ENCODE measurements around the gene DEGS2. TPM values are rescaled to one million over a fixed set of nuclear protein-coding genes. Genes with fewer than 3 reads are reported as not detected.

The DEGS2 gene
- under 1 TPM; 0.29 to 0.58 TPM for total RNA-seq

GRCh38 chr14:100159094-100159864 is at the start of gene DEGS2:
DEGS2 (minus strand) TSS chr14:100159645; CDS start chr14:100159587, 58 bp downstream.

Small RNAs within 50 kb of the gene (microRNA-seq; reads per million reads assigned to microRNA genes)
- gene MIR151B (ENCODE audit: borderline microRNAs expressed, borderline replicate concordance): 3.1 reads per million, percentile 17 among the genes with 10 or more reads in this experiment
- gene MIR342 (ENCODE audit: borderline microRNAs expressed, borderline replicate concordance): 21,507 reads per million, percentile 99 among the genes with 10 or more reads in this experiment

Other genes starting within 250 kb of the DEGS2 start
- 1,000 to 10,000 TPM in 1 of 2 experiments, 100 to 1,000 TPM in 1; 940 to 1,018 TPM for gene EVL, start 94.2 kb downstream of the DEGS2 start, total RNA-seq
- gene YY1, start 79.5 kb upstream of the DEGS2 start, total RNA-seq: 100 to 1,000 TPM in 1 of 2 experiments, 10 to 100 TPM in 1; 94.2 to 102 TPM
- 1 to 10 TPM; 3.4 to 3.7 TPM for gene SLC25A29, start 146.8 kb upstream of the DEGS2 start, total RNA-seq
- gene SLC25A47, start 163.7 kb upstream of the DEGS2 start, total RNA-seq: not detected
- 1 to 10 TPM; 7.1 to 7.2 TPM for gene WDR25, start 216.8 kb upstream of the DEGS2 start, total RNA-seq